IMR-90 (cell line): ENCODE results near the gene CITED2.

ENCODE experiments used
- CEBPB ChIP-seq: IDR thresholded peaks from 2 replicates; pipeline ENCODE4 v1.6.1; 2012; ENCODE audit warnings: low read depth, low read length, improper control_type of control experiment
- POLR2A ChIP-seq: IDR thresholded peaks from 2 replicates; pipeline ENCODE4 v1.6.1; 2012; ENCODE audit warnings: mild to moderate bottlenecking, low read depth, low read length
- RAD21 ChIP-seq: IDR thresholded peaks from 2 replicates; pipeline ENCODE4 v1.6.1; 2012; ENCODE audit warnings: low read length, improper control_type of control experiment
- TF ChIP-seq, protein P1 (sequence below): conservative IDR thresholded peaks from 2 replicates; pipeline ENCODE4 v1.5.1; 2012; ENCODE audit warnings: mild to moderate bottlenecking, low read depth, low read length, improper control_type of control experiment

GRCh38 chr6:139402876-139403386 lies 28.5 kb upstream of the CITED2 start:
- TF ChIP-seq RAD21, result no peak
- TF ChIP-seq CEBPB, result peak; percentile 12; the same call in 1 of the 2 replicates
- TF ChIP-seq, protein P1, sequence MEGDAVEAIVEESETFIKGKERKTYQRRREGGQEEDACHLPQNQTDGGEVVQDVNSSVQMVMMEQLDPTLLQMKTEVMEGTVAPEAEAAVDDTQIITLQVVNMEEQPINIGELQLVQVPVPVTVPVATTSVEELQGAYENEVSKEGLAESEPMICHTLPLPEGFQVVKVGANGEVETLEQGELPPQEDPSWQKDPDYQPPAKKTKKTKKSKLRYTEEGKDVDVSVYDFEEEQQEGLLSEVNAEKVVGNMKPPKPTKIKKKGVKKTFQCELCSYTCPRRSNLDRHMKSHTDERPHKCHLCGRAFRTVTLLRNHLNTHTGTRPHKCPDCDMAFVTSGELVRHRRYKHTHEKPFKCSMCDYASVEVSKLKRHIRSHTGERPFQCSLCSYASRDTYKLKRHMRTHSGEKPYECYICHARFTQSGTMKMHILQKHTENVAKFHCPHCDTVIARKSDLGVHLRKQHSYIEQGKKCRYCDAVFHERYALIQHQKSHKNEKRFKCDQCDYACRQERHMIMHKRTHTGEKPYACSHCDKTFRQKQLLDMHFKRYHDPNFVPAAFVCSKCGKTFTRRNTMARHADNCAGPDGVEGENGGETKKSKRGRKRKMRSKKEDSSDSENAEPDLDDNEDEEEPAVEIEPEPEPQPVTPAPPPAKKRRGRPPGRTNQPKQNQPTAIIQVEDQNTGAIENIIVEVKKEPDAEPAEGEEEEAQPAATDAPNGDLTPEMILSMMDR, result no peak
- TF ChIP-seq POLR2A, result no peak
